GM12878 (cell line): ENCODE data around the gene SLC9A8.

Experiments used
- FOXM1 ChIP-seq: IDR thresholded peaks from 2 replicates; pipeline ENCODE4 v1.6.1; 2012; ENCODE audit warnings: low read depth, mild to moderate bottlenecking, inconsistent platforms, low read length, moderate library complexity
- REST ChIP-seq: IDR thresholded peaks from 2 replicates; pipeline ENCODE4 v1.6.1; 2012; ENCODE audit warnings: mild to moderate bottlenecking, low read depth, low read length
- SIN3A ChIP-seq: IDR thresholded peaks from 2 replicates; pipeline ENCODE4 v1.6.1; 2012; ENCODE audit warnings: low read depth, low read length, improper control_type of control experiment
- SP1 ChIP-seq: IDR thresholded peaks from one replicate; pipeline ENCODE4 v1.6.1; 2011; ENCODE audit warnings: low read depth, low read length
- ZBTB40 ChIP-seq: fragments of 450-650 bp; IDR thresholded peaks from 2 replicates; pipeline ENCODE4 v1.6.1; 2016; ENCODE audit warnings: mild to moderate bottlenecking, moderate library complexity, borderline replicate concordance

GRCh38 chr20:49918446-49918845 is 105.8 kb downstream of the SLC9A8 start:
- TF ChIP-seq SIN3A, result no peak
- no peak for TF ChIP-seq ZBTB40
- TF ChIP-seq REST, result no peak
- no peak for TF ChIP-seq SP1
- no peak for TF ChIP-seq FOXM1
